HG03175 (cell line): ENCODE data around the gene TFPT.

Source experiments
- ATAC-seq: cut with Tn5 transposase; IDR thresholded peaks from one replicate; pipeline ENCODE4 v1.9.1; 2021; ENCODE audit warnings: mild to moderate bottlenecking, moderate library complexity; ENCODE audit not compliant: unreplicated experiment

TFPT gene

DNA sequence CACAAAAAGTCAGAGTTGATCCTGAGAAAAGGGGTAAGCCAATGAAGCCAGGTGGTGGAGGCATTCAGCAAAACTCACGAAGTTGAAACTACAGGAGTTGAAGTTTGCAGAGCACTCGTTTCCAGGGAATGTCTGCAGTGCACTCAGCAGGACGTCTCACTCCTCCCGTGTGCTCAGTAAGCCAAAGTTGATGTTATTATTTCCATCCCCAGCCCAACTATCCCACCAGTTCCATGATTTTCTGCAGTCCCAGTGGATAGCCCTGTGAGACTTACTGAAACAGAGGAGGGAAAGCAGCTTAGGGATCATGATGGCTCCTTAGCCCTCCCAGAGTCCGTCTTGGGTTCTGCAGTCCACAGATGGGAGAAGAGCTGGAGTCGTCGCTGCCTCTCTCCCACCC lies 34.4 kb downstream of the TFPT start, which contains the start of gene TARM1:
Gene TARM1, minus strand, starts transcription at position 334 of the 400 bp plus-strand sequence. Its CDS starts 25 bp downstream, at position 309.
- ATAC-seq = no peak

DNA sequence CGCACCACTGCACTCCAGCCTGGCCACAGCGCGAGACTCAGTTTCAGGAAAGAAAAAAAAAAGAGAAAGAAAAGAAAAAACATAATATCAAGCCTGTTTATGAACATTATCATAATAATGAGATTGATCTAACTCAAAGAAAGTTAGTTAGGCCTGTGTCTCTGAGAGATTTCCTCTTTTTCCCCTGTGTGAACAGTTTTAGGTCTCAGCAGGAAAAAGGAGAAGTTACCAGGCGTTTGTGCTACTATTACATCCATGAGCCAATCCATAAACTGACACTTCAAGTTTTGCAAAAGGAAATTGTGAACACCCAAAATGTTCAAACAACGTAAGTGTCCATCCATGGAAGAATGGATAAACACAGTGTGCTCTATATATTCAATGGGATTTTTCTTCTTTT lies 38.1 kb downstream of the TFPT start:
- ATAC-seq = no peak

DNA sequence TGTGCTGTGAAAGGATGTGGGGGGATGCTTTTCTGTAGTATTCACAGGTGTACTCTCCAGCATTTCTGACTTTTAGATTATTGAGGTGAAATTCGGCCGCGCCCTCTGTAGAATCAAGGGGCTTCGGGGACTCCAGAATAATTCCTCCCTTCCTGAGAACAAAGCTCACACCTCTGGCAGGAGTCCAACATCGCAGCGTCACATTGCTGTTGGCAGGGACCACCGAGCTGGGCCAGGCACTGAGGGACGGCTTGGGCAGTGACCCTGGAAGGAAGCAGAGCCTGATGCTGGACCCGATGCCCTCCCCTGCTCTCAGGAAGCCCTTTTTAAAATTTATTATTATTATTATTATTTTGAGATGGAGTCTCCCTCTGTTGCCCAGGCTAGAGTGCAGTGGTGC lies 40.6 kb downstream of the TFPT start:
- ATAC-seq = no peak

DNA sequence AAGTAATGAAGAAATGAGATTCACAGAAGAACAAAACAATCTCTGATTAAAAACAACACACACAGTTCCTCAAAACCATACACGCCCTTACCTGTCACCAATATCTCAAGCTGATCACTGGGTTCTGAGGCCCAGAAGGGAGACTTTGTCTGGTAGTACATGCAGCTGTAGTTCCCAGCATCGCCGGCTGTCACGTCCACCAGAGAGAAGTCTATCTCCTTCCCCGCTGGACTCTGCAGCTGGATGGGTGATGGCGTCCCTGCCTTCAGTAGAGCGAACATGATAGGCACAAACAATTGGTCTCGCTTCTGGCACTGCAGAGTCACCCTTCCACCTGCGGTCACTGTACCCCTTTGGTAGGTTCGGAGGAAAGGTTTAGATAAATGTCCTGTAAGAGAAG lies 41.6 kb downstream of the TFPT start:
- ATAC-seq = no peak

DNA sequence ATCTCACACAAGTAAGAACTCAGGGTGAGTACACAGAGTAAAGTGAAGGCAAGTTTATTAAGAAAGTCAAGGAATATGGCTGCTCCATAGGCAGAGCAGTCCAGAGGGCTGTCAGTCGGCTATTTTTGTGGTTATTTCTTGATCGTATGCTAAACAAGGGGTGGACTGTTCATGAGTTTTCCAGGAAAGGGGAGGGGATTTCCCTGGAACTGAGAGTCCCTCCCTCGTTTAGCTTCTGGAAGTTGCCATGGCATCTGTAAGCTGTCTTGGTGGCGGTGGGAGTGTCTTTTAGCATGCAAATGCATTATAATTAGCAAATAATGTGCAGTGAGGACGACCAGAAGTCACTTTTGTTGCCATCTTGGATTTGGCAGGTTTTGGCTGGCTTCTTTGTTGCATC lies 46.0 kb downstream of the TFPT start:
- no peak for ATAC-seq

DNA sequence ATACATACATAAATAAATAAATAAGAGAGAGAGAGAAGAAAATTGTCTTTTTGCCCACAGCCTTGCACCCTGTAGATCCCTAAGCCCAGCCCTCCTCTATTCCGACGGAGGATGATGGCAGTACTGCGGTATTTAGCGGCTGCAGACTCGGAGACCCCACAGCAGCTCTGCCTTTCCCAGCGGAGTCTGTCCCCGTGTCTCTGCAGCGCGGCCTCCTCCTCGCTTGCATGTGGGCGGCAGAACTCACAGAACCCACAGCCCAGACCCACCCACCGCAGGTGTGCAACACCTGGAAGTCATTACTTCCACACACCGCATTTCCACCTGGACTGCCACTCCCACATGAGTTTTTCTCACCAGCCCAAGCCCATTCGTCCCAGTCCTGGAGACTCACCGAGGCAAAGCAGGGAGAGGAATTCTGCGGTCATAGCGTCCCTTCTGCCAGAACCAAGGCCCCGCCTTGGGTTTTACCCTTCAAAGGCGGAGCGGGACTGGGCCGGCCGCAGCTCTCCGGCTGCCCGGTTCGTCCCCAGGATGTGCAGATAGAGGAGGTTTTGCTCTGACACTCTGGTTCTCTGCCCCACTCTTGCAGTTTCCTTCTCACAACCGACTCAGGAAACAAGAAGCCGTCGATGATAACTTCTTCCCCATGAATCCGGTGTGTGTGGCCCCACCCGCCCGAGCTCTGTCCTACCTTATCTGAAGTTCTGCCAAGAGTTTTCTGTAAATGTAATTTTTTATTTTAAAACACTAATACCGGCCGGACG lies 51.9 kb downstream of the TFPT start, which contains the start of gene VSTM1:
Gene VSTM1, minus strand, starts transcription at position 548 of the 767 bp plus-strand sequence. Its CDS starts 120 bp downstream, at position 428.
- no peak for ATAC-seq

DNA sequence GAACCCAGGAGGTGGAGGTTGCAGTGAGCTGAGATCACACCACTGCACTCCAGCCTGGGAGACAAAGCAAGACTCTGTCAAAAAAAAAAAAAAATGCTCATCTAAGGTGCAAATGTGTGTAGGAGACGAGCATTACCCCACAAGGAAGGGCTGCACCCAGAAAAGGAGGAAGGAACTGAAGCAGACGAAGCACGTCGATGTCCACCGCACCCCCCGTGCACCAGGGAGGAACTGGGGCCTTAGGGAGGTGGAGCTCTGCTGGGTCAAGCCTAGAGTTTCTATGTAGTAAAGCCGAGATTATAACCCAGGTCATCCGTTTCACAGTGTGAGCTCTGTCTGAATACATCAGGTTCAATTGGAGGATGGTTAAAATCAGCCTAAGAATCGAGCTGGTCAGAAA lies 52.8 kb downstream of the TFPT start:
- no peak for ATAC-seq
